ENCODE results near the gene PXMP2. TPM values are rescaled to one million over a fixed set of nuclear protein-coding genes. Genes with fewer than 3 reads are reported as not detected.

PXMP2 gene
- total RNA-seq, 1 donor from 2014 or later = 18.6 TPM

DNA sequence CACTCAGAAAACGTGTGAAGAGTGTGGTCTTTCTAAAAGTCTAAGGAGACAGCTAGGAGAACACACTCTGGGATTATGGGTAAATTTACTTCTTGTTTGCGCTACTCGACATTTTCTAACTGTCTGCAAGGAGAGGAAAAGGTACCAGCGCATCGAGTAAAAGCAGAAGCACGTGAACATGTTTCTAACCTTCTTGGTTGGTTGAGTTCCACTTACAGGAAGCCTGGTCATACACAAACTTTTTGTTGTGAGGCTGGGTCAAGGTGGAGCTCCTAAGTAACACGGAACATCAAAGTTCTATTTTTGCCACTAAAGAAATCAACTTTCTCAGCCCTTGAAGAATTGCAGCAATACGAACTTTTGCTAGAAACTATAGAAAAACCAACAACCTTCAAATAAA is 54.2 kb downstream of the PXMP2 start:
- no peaks in the 10 kb centered on the region for H3K4me1 Mint-ChIP-seq (ENCODE audit: unreplicated experiment)
- peaks cover 76% of the 10 kb centered on the region for H3K36me3 Mint-ChIP-seq (ENCODE audit: low read depth, unreplicated experiment)
- H3K27me3 Mint-ChIP-seq (ENCODE audit: unreplicated experiment) = peaks cover 9% of the 10 kb centered on the region
- peak overlapping the region; percentile 51 for H3K4me3 Mint-ChIP-seq (ENCODE audit: unreplicated experiment)
- TF ChIP-seq, protein P1, sequence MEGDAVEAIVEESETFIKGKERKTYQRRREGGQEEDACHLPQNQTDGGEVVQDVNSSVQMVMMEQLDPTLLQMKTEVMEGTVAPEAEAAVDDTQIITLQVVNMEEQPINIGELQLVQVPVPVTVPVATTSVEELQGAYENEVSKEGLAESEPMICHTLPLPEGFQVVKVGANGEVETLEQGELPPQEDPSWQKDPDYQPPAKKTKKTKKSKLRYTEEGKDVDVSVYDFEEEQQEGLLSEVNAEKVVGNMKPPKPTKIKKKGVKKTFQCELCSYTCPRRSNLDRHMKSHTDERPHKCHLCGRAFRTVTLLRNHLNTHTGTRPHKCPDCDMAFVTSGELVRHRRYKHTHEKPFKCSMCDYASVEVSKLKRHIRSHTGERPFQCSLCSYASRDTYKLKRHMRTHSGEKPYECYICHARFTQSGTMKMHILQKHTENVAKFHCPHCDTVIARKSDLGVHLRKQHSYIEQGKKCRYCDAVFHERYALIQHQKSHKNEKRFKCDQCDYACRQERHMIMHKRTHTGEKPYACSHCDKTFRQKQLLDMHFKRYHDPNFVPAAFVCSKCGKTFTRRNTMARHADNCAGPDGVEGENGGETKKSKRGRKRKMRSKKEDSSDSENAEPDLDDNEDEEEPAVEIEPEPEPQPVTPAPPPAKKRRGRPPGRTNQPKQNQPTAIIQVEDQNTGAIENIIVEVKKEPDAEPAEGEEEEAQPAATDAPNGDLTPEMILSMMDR (IDR thresholded peaks at IDR 0.05; ENCODE audit: unreplicated experiment) = no peak
- no peak for DNase-seq (ENCODE audit: low spot score)
- H3K27ac Mint-ChIP-seq (ENCODE audit: unreplicated experiment) = no peak overlapping the region
- H3K9me3 Mint-ChIP-seq (ENCODE audit: unreplicated experiment) = no peaks in the 10 kb centered on the region

DNA sequence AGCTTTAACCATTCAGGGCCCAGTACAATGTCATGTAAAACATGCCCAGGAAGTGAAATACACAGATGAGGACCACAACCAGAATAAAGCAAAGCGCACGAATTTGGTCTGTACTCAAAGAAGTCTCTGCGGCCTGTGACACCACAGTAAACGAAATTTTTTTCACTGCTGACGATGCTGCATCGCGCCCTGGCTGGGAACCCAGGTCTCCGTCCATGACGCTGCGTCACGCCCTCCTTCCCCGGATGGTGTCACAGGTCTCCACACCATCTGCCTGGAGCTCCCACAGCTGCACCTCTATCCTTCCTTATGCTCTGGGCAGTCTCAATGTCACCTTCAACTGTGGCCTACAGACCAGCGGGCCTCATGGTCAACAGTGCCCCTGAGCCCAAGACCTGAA is 56.4 kb downstream of the PXMP2 start:
- peak overlapping the region; percentile 62 for H3K4me3 Mint-ChIP-seq (ENCODE audit: unreplicated experiment)
- H3K36me3 Mint-ChIP-seq (ENCODE audit: low read depth, unreplicated experiment) = peaks cover 78% of the 10 kb centered on the region

DNA sequence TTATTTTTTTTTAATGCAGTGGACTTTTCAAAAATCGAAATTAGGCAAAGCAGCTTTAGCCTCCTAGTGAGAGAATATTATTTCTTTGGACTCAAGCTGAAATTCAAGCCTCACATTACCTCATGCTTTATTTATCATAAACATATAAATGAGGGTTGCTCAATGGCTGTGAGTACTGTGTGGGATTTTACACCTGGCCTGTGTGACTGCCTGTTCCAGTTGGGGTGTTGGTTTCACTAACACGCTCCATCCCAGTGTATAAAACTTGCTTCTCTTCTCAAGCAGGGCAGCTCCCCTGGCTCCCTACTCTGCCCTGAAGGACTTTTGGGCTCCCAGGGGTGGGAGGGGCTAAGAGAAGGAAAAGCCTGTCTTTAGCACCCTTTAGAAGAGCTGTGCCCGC is 59.2 kb downstream of the PXMP2 start:
- H3K4me3 Mint-ChIP-seq (ENCODE audit: unreplicated experiment) = no peak overlapping the region
- no peak for DNase-seq (ENCODE audit: low spot score)
- peaks cover 7% of the 10 kb centered on the region for H3K27me3 Mint-ChIP-seq (ENCODE audit: unreplicated experiment)
- TF ChIP-seq, protein P1 (IDR thresholded peaks at IDR 0.05; ENCODE audit: unreplicated experiment) = no peak
- no peaks in the 10 kb centered on the region for H3K9me3 Mint-ChIP-seq (ENCODE audit: unreplicated experiment)
- H3K36me3 Mint-ChIP-seq (ENCODE audit: low read depth, unreplicated experiment) = peaks cover 53% of the 10 kb centered on the region
- no peaks in the 10 kb centered on the region for H3K4me1 Mint-ChIP-seq (ENCODE audit: unreplicated experiment)
- H3K27ac Mint-ChIP-seq (ENCODE audit: unreplicated experiment) = no peak overlapping the region

More for the DNA sequence above, 56.4 kb downstream of the PXMP2 start:
- peaks cover 9% of the 10 kb centered on the region for H3K27me3 Mint-ChIP-seq (ENCODE audit: unreplicated experiment)
- no peak overlapping the region for H3K27ac Mint-ChIP-seq (ENCODE audit: unreplicated experiment)
- TF ChIP-seq, protein P1 (IDR thresholded peaks at IDR 0.05; ENCODE audit: unreplicated experiment) = no peak
- H3K9me3 Mint-ChIP-seq (ENCODE audit: unreplicated experiment) = no peaks in the 10 kb centered on the region
- no peaks in the 10 kb centered on the region for H3K4me1 Mint-ChIP-seq (ENCODE audit: unreplicated experiment)
- DNase-seq (ENCODE audit: low spot score) = no peak

DNA sequence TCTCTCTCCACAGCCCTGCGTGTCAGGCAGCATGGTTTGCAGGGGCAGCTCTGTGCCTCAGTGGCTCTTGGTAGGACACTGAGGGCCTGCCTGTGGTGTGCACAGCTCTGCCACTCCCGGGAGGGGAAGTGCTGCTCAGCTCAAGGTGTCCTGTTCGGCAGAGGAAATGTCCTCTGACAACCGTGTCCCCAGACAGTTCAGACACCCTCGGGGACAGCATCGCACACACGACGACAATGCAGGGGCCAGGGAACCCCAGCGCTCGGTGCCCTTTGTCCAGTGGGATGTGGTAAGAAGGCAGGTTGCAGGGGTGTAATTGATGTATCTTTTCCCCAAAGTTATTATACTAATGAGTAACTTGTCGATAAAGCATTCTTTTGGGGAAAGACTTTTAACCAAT is 60.0 kb downstream of the PXMP2 start:
- no peaks in the 10 kb centered on the region for H3K4me1 Mint-ChIP-seq (ENCODE audit: unreplicated experiment)
- TF ChIP-seq, protein P1 (IDR thresholded peaks at IDR 0.05; ENCODE audit: unreplicated experiment) = no peak
- H3K4me3 Mint-ChIP-seq (ENCODE audit: unreplicated experiment) = no peak overlapping the region
- H3K9me3 Mint-ChIP-seq (ENCODE audit: unreplicated experiment) = no peaks in the 10 kb centered on the region
- DNase-seq (ENCODE audit: low spot score) = no peak
- no peak overlapping the region for H3K27ac Mint-ChIP-seq (ENCODE audit: unreplicated experiment)
- H3K27me3 Mint-ChIP-seq (ENCODE audit: unreplicated experiment) = peaks cover 6% of the 10 kb centered on the region
- peaks cover 45% of the 10 kb centered on the region for H3K36me3 Mint-ChIP-seq (ENCODE audit: low read depth, unreplicated experiment)

DNA sequence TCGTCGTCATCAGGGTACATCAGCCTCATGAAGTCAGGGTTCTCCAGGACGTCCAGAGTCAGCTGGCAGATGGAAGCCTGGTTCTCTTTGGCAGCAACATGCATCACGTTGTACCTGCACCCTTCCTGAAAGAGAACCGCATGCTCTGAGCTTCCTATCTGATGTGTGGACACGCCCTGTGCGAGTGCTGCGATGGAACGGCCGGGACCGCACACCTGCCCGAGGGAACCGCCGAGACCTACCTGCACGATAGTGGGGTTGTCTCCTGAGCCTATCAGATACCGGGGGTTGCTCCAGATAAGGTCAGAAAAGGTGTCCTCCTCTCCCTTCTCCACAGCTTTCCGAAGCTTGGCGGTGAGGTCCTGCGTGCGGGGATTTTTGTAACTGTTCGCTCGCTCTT is 60.5 kb downstream of the PXMP2 start:
- TF ChIP-seq, protein P1 (IDR thresholded peaks at IDR 0.05; ENCODE audit: unreplicated experiment) = no peak
- Mint-ChIP-seq H3K27ac (ENCODE audit: unreplicated experiment) (no peak overlapping the region), H3K4me3 (ENCODE audit: unreplicated experiment) (peak overlapping the region; percentile 56), H3K27me3 (ENCODE audit: unreplicated experiment) (peaks cover 2% of the 10 kb centered on the region), H3K9me3 (ENCODE audit: unreplicated experiment) (no peaks in the 10 kb centered on the region), H3K4me1 (ENCODE audit: unreplicated experiment) (no peaks in the 10 kb centered on the region), H3K36me3 (ENCODE audit: low read depth, unreplicated experiment) (peaks cover 40% of the 10 kb centered on the region)
- no peak for DNase-seq (ENCODE audit: low spot score)
